Kidney (tissue), 14 donors: ENCODE data around the gene SLC12A9. TPM values are rescaled to one million over a fixed set of nuclear protein-coding genes. Genes with fewer than 3 reads are reported as not detected.

Experiments
- DNase-seq, 5 donors: peaks; one replicate each; pipeline ENCODE4 v3.0.0-alpha.2; 2013 to 2020
- FAIRE-seq: peaks from 2 replicates; lab custom pipeline; 2012; peaks lifted over from hg19 to GRCh38; lab: Jason Lieb, UNC
- H3K27ac ChIP-seq, 2 donors: one replicate each; pipeline ENCODE4 v1.7.0; 2013; ENCODE audit warnings: low read depth in 2 of 2, low read length in 2 of 2, inconsistent platforms in 1 of 2
- H3K27me3 ChIP-seq: one replicate; pipeline ENCODE4 v1.7.1; 2013; ENCODE audit warnings: low read length, inconsistent platforms; ENCODE audit not compliant: control insufficient read depth, insufficient read depth
- H3K36me3 ChIP-seq, 3 donors: one replicate each; pipeline versions ENCODE4 v1.7.0 to v1.7.1; 2013; ENCODE audit warnings: low read length in 3 of 3, control low read depth in 1 of 3, inconsistent platforms in 1 of 3; ENCODE audit not compliant: insufficient read depth in 3 of 3, control insufficient read depth in 2 of 3
- H3K4me1 ChIP-seq, 3 donors: one replicate each; pipeline versions ENCODE4 v1.7.0 to v1.7.1; 2013; ENCODE audit warnings: low read length in 3 of 3, inconsistent platforms in 1 of 3, low read depth in 1 of 3; ENCODE audit not compliant: control insufficient read depth in 2 of 3, insufficient read depth in 2 of 3
- H3K4me3 ChIP-seq, 3 donors: one replicate each; pipeline versions ENCODE4 v1.7.0 to v1.8.1; 2013; ENCODE audit warnings: low read length in 3 of 3, control low read depth in 1 of 3, inconsistent platforms in 1 of 3
- H3K9ac ChIP-seq, 3 donors: one replicate each; pipeline versions ENCODE4 v1.7.0 to v1.7.1; 2013; ENCODE audit warnings: low read length in 3 of 3, control low read depth in 1 of 3, inconsistent platforms in 1 of 3
- H3K9me3 ChIP-seq, 3 donors: one replicate each; pipeline versions ENCODE4 v1.7.0 to v1.7.1; 2013; ENCODE audit warnings: low read length in 3 of 3, control low read depth in 1 of 3, inconsistent platforms in 1 of 3; ENCODE audit not compliant: control insufficient read depth in 2 of 3, insufficient read depth in 1 of 3
- CTCF ChIP-seq: IDR thresholded peaks from 3 replicates; pipeline ENCODE4 v1.5.1; 2012; ENCODE audit warnings: mild to moderate bottlenecking, moderate library complexity, borderline replicate concordance; ENCODE audit not compliant: insufficient read depth; ENCODE audit errors: extremely low read depth
- intact Hi-C: fragments of 100-400 bp; cut with DNase I; formaldehyde crosslinking; loops from one replicate; pipeline ENCODE4 v1.11.1; 2022
- microRNA-seq: library from miRNA; unstranded; fragments of <30 nt; microRNA quantifications from one replicate; pipeline ENCODE4 v1.2.0, GENCODE V29; 2020
- polyA plus RNA-seq: library from polyadenylated mRNA; stranded (reverse); fragments of 350-450 nt; fragmentation: Illumina TruSeq; extraction: RNeasy Lipid Tissue Mini Kit (QIAGEN cat#74804); gene quantifications from one replicate; pipeline ENCODE4 v1.2.3, GENCODE V29; 2014; ENCODE audit warnings: low read depth, low replicate concordance; ENCODE audit not compliant: insufficient read depth
- total RNA-seq: library from RNA; stranded (reverse); fragmentation: NEBNext Ultra II Directional; extraction: Animal tissue kit (Norgen Biotek cat#: 25700); gene quantifications from one replicate; pipeline ENCODE4 v1.2.1, GENCODE V29; 2021
- donor health status: control.
- donor health status: control.
- donor health status: control.
- donor health status: control.
- donor health status: control.
- donor health status: DM: yes; HTN: yes; CAD: no.
- donor health status: Normal renal cell carcinoma (clear cell type).

SLC12A9 gene
- total and polyA plus RNA-seq, 2 donors from 2014 or later: 19.7 to 29.9 TPM

GRCh38 chr7:100911484-100911883 is 59.0 kb downstream of the SLC12A9 start:
- Histone ChIP-seq H3K9ac (no peak overlapping the region), H3K9me3 (no peaks in the 10 kb centered on the region), H3K4me3 (no peak overlapping the region), H3K27ac (no peak overlapping the region), H3K27me3 (no peaks in the 10 kb centered on the region), H3K4me1 (no peaks in the 10 kb centered on the region), H3K36me3 (no peaks in the 10 kb centered on the region)
- FAIRE-seq (no peak), DNase-seq (peak in 1 of 5 donors; percentile 3)
- no peak for TF ChIP-seq CTCF
- intact Hi-C loops: no loop called here

GRCh38 chr7:100914208-100914878 is 61.8 kb downstream of the SLC12A9 start:
- Histone ChIP-seq H3K27ac (no peak overlapping the region), H3K36me3 (no peaks in the 10 kb centered on the region), H3K9ac (no peak overlapping the region), H3K4me1 (no peaks in the 10 kb centered on the region), H3K27me3 (no peaks in the 10 kb centered on the region), H3K4me3 (no peak overlapping the region), H3K9me3 (no peaks in the 10 kb centered on the region)
- intact Hi-C loops: no loop called here
- no peak for FAIRE-seq
- no peak for TF ChIP-seq CTCF
- DNase-seq: peak in 1 of 5 donors; percentile 8

GRCh38 chr7:100914879-100915447 is 62.5 kb downstream of the SLC12A9 start:
- H3K4me3 ChIP-seq: no peak overlapping the region
- no peaks in the 10 kb centered on the region for H3K4me1 ChIP-seq
- no peak for FAIRE-seq
- intact Hi-C loops: no loop called here
- H3K27me3 ChIP-seq: no peaks in the 10 kb centered on the region
- DNase-seq: peak in 1 of 5 donors; percentile 18
- no peak overlapping the region for H3K9ac ChIP-seq
- no peaks in the 10 kb centered on the region for H3K9me3 ChIP-seq
- no peaks in the 10 kb centered on the region for H3K36me3 ChIP-seq
- H3K27ac ChIP-seq: no peak overlapping the region
- TF ChIP-seq CTCF: no peak

Small RNAs within 50 kb of the gene (microRNA-seq; reads per million reads assigned to microRNA genes)
- gene MIR6875: not detected

Other genes starting within 250 kb of the SLC12A9 start
- 18.2 TPM for gene MOSPD3, start 240.2 kb upstream of the SLC12A9 start, total RNA-seq
- 30.6 TPM for gene MOSPD3, start 240.2 kb upstream of the SLC12A9 start, polyA plus RNA-seq
- 0.79 TPM for gene TFR2, start 211.2 kb upstream of the SLC12A9 start, total RNA-seq
- gene TFR2, start 211.2 kb upstream of the SLC12A9 start, polyA plus RNA-seq: 0.22 TPM
- not detected for gene ACTL6B, start 196.3 kb upstream of the SLC12A9 start, total RNA-seq
- gene ACTL6B, start 196.3 kb upstream of the SLC12A9 start, polyA plus RNA-seq: not detected
- gene GNB2, start 179.0 kb upstream of the SLC12A9 start, total RNA-seq: 265 TPM
- 234 TPM for gene GNB2, start 179.0 kb upstream of the SLC12A9 start, polyA plus RNA-seq
- gene GIGYF1, start 158.5 kb upstream of the SLC12A9 start, total RNA-seq: 51.3 TPM
- gene GIGYF1, start 158.5 kb upstream of the SLC12A9 start, polyA plus RNA-seq: 11.6 TPM
- 25.7 TPM for gene POP7, start 146.6 kb upstream of the SLC12A9 start, total RNA-seq
- 41.8 TPM for gene POP7, start 146.6 kb upstream of the SLC12A9 start, polyA plus RNA-seq
- gene EPO, start 132.2 kb upstream of the SLC12A9 start, total RNA-seq: not detected
- gene EPO, start 132.2 kb upstream of the SLC12A9 start, polyA plus RNA-seq: not detected
- gene ZAN, start 119.1 kb upstream of the SLC12A9 start, total RNA-seq: not detected
- gene ZAN, start 119.1 kb upstream of the SLC12A9 start, polyA plus RNA-seq: not detected
- gene EPHB4, start 25.2 kb upstream of the SLC12A9 start, total RNA-seq: 65.5 TPM
- gene EPHB4, start 25.2 kb upstream of the SLC12A9 start, polyA plus RNA-seq: 33.2 TPM
- gene TRIP6, start 14.7 kb downstream of the SLC12A9 start, total RNA-seq: 74.4 TPM
- gene TRIP6, start 14.7 kb downstream of the SLC12A9 start, polyA plus RNA-seq: 92.6 TPM
- 127 TPM for gene SRRT, start 22.4 kb downstream of the SLC12A9 start, total RNA-seq
- 58.2 TPM for gene SRRT, start 22.4 kb downstream of the SLC12A9 start, polyA plus RNA-seq
- gene UFSP1, start 37.0 kb downstream of the SLC12A9 start, total RNA-seq: 3.4 TPM
- 3.8 TPM for gene UFSP1, start 37.0 kb downstream of the SLC12A9 start, polyA plus RNA-seq
- 3.6 TPM for gene ACHE, start 43.2 kb downstream of the SLC12A9 start, total RNA-seq
- 1.6 TPM for gene ACHE, start 43.2 kb downstream of the SLC12A9 start, polyA plus RNA-seq
- 39.1 TPM for gene MUC3A, start 96.8 kb downstream of the SLC12A9 start, total RNA-seq
- 0.65 TPM for gene MUC3A, start 96.8 kb downstream of the SLC12A9 start, polyA plus RNA-seq
- gene MUC12, start 116.9 kb downstream of the SLC12A9 start, total RNA-seq: 3.8 TPM
- gene MUC12, start 116.9 kb downstream of the SLC12A9 start, polyA plus RNA-seq: not detected
- not detected for gene MUC17, start 167.4 kb downstream of the SLC12A9 start, total RNA-seq
- not detected for gene MUC17, start 167.4 kb downstream of the SLC12A9 start, polyA plus RNA-seq
- 54.5 TPM for gene TRIM56, start 232.8 kb downstream of the SLC12A9 start, total RNA-seq
- 6.9 TPM for gene TRIM56, start 232.8 kb downstream of the SLC12A9 start, polyA plus RNA-seq